ENCODE data around the gene ELMO1. TPM values are rescaled to one million over a fixed set of nuclear protein-coding genes. Genes with fewer than 3 reads are reported as not detected.

ELMO1 gene
- total and polyA plus RNA-seq, 10 of the 15 experiments (the other 5 are each of a cell fraction or from before 2014, with no cell fraction given): 22.6 to 85.9 (median 56.6) TPM

DNA sequence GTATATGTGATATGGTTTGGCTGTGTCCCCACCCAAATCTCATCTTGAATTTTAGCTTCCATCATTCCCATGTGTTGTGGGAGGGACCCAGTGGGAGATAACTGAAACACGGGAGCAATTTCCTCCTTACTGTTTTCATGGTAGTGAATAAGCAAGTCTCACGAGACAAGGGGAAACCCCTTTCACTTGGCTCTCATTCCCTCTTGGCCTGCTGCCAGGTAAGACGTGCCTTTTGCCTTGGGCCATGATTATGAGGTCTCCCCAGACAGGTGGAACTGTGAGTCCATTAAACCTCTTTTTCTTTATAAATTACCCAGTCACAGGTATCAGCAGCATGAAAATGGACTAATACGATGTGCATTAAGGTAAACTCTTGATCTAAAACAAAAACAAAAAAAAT, 367.2 kb downstream of the ELMO1 start:
- CTCF ChIA-PET: interaction anchor here (0.6 to 0.8 kb wide), 2 partner anchors 10 to 55 kb away, joined by 3 read pairs; no protein-coding TSS in a partner anchor

DNA sequence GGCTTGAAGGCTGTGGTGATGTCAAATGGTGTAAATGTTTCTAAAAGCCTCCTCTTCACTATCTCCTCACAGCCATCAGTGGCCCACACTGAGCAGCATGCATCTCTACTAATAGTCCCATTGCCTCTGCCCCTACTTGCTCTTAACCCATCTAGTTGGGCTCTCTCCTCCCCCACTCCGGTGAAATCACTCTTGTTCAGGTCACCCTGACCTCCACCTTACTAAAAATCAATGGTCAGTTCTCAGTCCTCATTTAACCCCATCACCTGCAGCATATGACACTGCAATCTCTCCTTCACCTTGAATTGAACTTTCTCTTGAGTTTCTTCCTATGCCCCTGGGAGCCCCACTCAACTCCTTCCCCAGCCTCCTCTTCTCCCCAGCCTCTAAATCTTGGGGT, 369.2 kb downstream of the ELMO1 start:
- Histone ChIP-seq H3K79me2 (ENCODE audit: control insufficient read depth, insufficient read depth, low read length) (no peaks in the 10 kb centered on the region), H3K4me1 (ENCODE audit: control insufficient read depth, insufficient read depth, low read length) (no peaks in the 10 kb centered on the region), H3K27ac (ENCODE audit: control insufficient read depth, insufficient read depth) (no peak overlapping the region), H3K9me3 (replicated peaks; ENCODE audit: control insufficient read depth, insufficient read depth, low read length) (no peaks in the 10 kb centered on the region; the same call in 2 of the 3 replicates), H3K36me3 (ENCODE audit: control insufficient read depth in 2 of 2, insufficient read depth in 2 of 2, low read length in 1 of 2) (peaks cover 0 to 3% of the 10 kb centered on the region in 2 experiments; a peak in 2 of 4 replicates), H2AFZ (ENCODE audit: control insufficient read depth, low read depth, low read length) (no peak overlapping the region), H3K9ac (ENCODE audit: control insufficient read depth, insufficient read depth, low read length) (no peak overlapping the region), H3K4me2 (ENCODE audit: control insufficient read depth, insufficient read depth) (no peak overlapping the region), H4K20me1 (ENCODE audit: control insufficient read depth, insufficient read depth) (no peaks in the 10 kb centered on the region), H3K27me3 (replicated peaks in 1 of 2; ENCODE audit: control insufficient read depth in 2 of 2, insufficient read depth in 2 of 2, low read length in 1 of 2) (no peaks in the 10 kb centered on the region), H3K4me3 (no peak overlapping the region)
- ChIA-PET CTCF (no interaction called here), SMC1A (ENCODE audit: uncharacterized antibody, unreplicated experiment) (no interaction called here), RAD21 (ENCODE audit: unreplicated experiment) (no interaction called here), POLR2A (no interaction called here)
- ATAC-seq: no peak
- intact Hi-C loops (cut with micrococcal nuclease; ENCODE audit: unreplicated experiment): no loop called here
- WGBS (ENCODE audit: insufficient coverage, insufficient replicate concordance, low lambda C conversion rate, missing lambda C conversion rate): 92% methylated on average over 1 of the region's 1 CpG
- no peak for DNase-seq (ENCODE audit: low read depth, low spot score)
- no TSS peak for BruUV-seq (replicated peaks)
- in situ Hi-C loops (cut with MboI): no loop called here
- no peak for FAIRE-seq
- no peak for TF ChIP-seq HDGF (IDR thresholded peaks at IDR 0.05)
- TF ChIP-seq BACH1 (IDR thresholded peaks at IDR 0.05; ENCODE audit: borderline replicate concordance): no peak
- TF ChIP-seq EZH2 (IDR thresholded peaks at IDR 0.05; ENCODE audit: borderline replicate concordance, control insufficient read depth, low read depth, low read length): no peak
- TF ChIP-seq, protein P1, sequence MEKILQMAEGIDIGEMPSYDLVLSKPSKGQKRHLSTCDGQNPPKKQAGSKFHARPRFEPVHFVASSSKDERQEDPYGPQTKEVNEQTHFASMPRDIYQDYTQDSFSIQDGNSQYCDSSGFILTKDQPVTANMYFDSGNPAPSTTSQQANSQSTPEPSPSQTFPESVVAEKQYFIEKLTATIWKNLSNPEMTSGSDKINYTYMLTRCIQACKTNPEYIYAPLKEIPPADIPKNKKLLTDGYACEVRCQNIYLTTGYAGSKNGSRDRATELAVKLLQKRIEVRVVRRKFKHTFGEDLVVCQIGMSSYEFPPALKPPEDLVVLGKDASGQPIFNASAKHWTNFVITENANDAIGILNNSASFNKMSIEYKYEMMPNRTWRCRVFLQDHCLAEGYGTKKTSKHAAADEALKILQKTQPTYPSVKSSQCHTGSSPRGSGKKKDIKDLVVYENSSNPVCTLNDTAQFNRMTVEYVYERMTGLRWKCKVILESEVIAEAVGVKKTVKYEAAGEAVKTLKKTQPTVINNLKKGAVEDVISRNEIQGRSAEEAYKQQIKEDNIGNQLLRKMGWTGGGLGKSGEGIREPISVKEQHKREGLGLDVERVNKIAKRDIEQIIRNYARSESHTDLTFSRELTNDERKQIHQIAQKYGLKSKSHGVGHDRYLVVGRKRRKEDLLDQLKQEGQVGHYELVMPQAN (conservative IDR thresholded peaks at IDR 0.05): no peak
- TF ChIP-seq RUNX3 (IDR thresholded peaks at IDR 0.05; ENCODE audit: low read length): no peak
- TF ChIP-seq KLF5 (IDR thresholded peaks at IDR 0.05; ENCODE audit: partially characterized antibody): no peak
- TF ChIP-seq, protein P2, sequence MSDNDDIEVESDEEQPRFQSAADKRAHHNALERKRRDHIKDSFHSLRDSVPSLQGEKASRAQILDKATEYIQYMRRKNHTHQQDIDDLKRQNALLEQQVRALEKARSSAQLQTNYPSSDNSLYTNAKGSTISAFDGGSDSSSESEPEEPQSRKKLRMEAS (IDR thresholded peaks at IDR 0.05; ENCODE audit: low read depth, low read length): no peak
- TF ChIP-seq, protein P3, sequence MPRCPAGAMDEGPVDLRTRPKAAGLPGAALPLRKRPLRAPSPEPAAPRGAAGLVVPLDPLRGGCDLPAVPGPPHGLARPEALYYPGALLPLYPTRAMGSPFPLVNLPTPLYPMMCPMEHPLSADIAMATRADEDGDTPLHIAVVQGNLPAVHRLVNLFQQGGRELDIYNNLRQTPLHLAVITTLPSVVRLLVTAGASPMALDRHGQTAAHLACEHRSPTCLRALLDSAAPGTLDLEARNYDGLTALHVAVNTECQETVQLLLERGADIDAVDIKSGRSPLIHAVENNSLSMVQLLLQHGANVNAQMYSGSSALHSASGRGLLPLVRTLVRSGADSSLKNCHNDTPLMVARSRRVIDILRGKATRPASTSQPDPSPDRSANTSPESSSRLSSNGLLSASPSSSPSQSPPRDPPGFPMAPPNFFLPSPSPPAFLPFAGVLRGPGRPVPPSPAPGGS (IDR thresholded peaks at IDR 0.05; ENCODE audit: borderline replicate concordance, insufficient read depth, low read depth, low read length, poor library complexity, severe bottlenecking): no peak
- TF ChIP-seq CBX5 (IDR thresholded peaks at IDR 0.05; ENCODE audit: low read depth): no peak
- TF ChIP-seq ATF7 (IDR thresholded peaks at IDR 0.05; ENCODE audit: low read depth): no peak

More for the DNA sequence above, 367.2 kb downstream of the ELMO1 start:
- TF ChIP-seq SMAD1 (IDR thresholded peaks at IDR 0.05; ENCODE audit: low read depth, partially characterized antibody) (peak; percentile 94), BHLHE40 (IDR thresholded peaks at IDR 0.05; ENCODE audit: borderline replicate concordance in 1 of 2, low read depth in 2 of 2, low read length in 1 of 2) (peak in 1 of 2 experiments; percentile 53; a peak in 1 of 4 replicates), SPI1 (IDR thresholded peaks at IDR 0.05; ENCODE audit: borderline replicate concordance, insufficient read depth, low read depth, low read length) (no peak), ETV6 (conservative IDR thresholded peaks at IDR 0.05 in 1 of 2, IDR thresholded peaks at IDR 0.05 in 1 of 2; ENCODE audit: borderline replicate concordance in 1 of 2, low read depth in 1 of 2) (no peak), MYC (IDR thresholded peaks at IDR 0.05; ENCODE audit: insufficient read depth, insufficient read length, insufficient replicate concordance, low read length, severe bottlenecking) (no peak), POLR2A (IDR thresholded peaks at IDR 0.05; ENCODE audit: low read depth, low read length) (no peak)
- no peaks in the 10 kb centered on the region for H3K79me2 ChIP-seq (ENCODE audit: control insufficient read depth, insufficient read depth, low read length)
- ATAC-seq (no peak), FAIRE-seq (no peak), DNase-seq (ENCODE audit: low read depth, low spot score) (peak; percentile 24)
- no peaks in the 10 kb centered on the region for H3K27me3 ChIP-seq (replicated peaks in 1 of 2; ENCODE audit: control insufficient read depth in 2 of 2, insufficient read depth in 2 of 2, low read length in 1 of 2)
- 29% methylated on average over 4 of the region's 4 CpGs for WGBS (ENCODE audit: insufficient coverage, insufficient replicate concordance, low lambda C conversion rate, missing lambda C conversion rate)
- POLR2A ChIA-PET: no interaction called here
- intact Hi-C loops (cut with micrococcal nuclease; ENCODE audit: unreplicated experiment) (no loop called here), in situ Hi-C loops (cut with MboI) (no loop called here)
- no peak overlapping the region for H3K4me2 ChIP-seq (ENCODE audit: control insufficient read depth, insufficient read depth)
- no TSS peak for BruUV-seq (replicated peaks)
- H3K9me3 ChIP-seq (replicated peaks; ENCODE audit: control insufficient read depth, insufficient read depth, low read length): no peaks in the 10 kb centered on the region; the same call in 2 of the 3 replicates
- H3K36me3 ChIP-seq (ENCODE audit: control insufficient read depth in 2 of 2, insufficient read depth in 2 of 2, low read length in 1 of 2): peaks cover 0 to 3% of the 10 kb centered on the region in 2 experiments; a peak in 3 of 4 replicates
- H4K20me1 ChIP-seq (ENCODE audit: control insufficient read depth, insufficient read depth): no peaks in the 10 kb centered on the region
- H3K4me1 ChIP-seq (ENCODE audit: control insufficient read depth, insufficient read depth, low read length): no peaks in the 10 kb centered on the region
- no peak overlapping the region for H2AFZ ChIP-seq (ENCODE audit: control insufficient read depth, low read depth, low read length)
- H3K9ac ChIP-seq (ENCODE audit: control insufficient read depth, insufficient read depth, low read length): no peak overlapping the region
- RAD21 ChIA-PET (ENCODE audit: unreplicated experiment): interaction anchor here (1.0 kb wide), 1 partner anchor 12 kb away, joined by 3 read pairs; no protein-coding TSS in a partner anchor
- no peak overlapping the region for H3K27ac ChIP-seq (ENCODE audit: control insufficient read depth, insufficient read depth)
- SMC1A ChIA-PET (ENCODE audit: uncharacterized antibody, unreplicated experiment): interaction anchor here (1.4 to 1.7 kb wide), 3 partner anchors 14 to 100 kb away, joined by 3 to 6 read pairs (median 4); no protein-coding TSS in a partner anchor
- H3K4me3 ChIP-seq: no peak overlapping the region

All from GM12878 (cell line).